Effector CD8-positive, alpha-beta T cell (primary cell): ENCODE measurements around the gene ELMOD3.
"Not testable (repeated sequence)": the region's sequence is repeated elsewhere in the genome, so short reads cannot be mapped to it uniquely, and the experiment has no call there.

Experiments used
- DNase-seq: peaks from one replicate; lab custom pipeline; 2025; lab: John Stamatoyannopoulos, UW

The ELMOD3 gene

DNA sequence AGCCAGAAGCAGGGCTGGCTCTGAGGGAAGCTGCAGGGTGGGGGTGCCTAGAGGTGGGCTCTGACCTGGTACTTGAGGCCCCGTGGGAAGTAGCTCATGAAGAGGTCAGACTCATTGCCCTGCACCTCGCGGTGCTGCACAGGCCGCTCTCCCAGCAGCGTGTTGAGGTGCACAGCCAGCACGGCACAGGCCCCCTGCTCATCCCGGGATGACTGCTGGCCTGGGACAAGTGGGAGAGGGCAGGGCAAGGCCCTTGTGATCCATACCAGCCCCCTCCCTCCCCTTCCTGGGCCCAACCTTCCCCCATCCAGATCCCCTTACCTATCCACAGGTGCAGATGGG, 46.9 kb downstream of the ELMOD3 start:
- DNase-seq, result no peak

DNA sequence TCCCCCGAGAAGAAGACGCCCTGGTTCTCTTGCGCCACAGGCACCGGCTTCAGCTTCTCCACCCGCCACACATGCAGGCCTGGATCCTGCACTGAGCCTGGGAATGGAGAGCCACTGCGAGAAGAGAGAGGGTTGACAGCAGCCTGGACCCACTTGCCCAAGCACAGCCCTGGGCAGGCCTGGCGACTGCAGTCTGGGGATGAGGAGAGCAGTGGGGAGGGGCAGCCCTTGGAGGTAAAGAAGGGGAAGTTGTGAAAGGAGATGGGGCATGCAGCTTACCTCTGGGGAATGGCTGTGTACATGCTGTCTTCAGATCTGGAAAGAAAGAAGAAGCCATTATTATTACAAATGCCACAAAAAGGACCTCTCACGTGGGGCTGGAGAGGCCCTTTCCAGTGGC, 47.3 kb downstream of the ELMOD3 start:
- no peak for DNase-seq

DNA sequence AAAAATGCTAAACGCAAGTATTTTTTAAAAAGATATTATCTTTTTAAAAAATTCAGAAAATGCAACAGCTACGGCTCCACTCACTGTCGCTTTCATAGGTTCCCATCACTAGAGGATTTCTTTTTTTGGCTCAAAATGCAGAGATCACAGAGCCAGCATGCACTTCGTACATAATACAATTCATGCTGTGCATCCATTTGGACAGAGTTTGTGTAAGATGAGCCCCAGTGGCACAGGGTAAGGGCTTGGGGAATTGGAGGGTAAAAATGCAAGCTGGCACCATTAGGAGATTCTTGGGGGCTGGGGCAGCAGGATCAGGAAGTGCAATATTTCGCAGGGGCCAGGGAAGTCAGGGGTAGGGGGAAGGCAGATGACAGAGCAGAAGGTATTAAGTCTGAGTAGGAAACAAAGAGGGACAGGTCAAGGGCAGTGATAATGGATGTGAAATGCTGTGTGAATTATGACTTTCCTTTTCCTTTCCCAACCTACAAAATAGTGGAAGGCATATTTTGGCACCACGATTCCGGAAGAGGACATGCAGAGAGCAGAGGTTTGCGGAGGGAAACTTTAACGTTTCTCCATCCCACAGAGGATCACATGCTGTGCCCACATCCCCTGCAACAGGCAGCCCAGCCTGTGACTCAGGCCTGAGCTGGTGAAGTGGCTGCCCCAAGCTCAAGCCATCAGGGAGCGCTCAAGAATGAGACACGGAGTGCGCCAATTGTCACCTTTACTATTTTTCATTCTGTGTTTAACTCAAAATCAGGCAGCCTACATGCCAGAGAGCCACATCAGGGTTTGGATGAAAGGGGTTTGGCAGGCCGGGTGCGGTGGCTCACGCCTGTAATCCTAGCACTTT, 50.9 kb downstream of the ELMOD3 start:
- peak; percentile 4 for DNase-seq

DNA sequence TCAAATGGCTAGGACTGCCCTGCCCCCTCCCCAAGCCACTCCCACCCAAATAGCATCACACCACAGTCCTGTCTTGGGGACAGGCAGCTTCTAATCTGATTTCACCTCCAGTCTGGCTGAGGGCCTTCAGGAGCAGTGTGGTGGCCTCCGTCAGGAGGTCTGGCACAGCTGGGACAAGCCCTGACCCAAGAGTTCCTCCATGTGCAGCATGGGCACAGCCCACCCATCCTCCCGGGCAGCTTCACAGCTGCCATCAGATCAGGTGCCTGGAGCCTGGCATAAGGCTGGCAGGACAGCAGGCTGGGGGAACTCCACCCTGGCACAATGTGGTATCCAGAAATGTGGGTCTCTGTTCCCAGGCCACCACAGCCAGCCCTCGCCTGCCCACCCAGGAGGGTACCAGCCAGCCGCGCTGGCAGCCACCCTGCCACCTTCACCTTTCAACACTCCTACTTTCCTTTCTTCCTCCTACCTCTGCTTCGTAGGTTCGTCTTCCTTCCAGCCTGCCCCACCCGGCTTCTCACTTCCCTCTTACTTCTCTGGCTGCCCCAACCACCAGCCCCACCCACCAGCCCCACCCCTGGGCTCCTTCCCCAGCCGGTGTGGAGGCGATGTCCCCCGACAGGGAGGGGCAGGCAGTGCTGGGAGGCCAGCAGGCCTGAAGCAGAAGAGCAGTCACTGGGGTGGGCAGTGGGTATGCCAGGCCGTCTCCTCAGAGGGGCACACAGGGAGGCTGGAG, 55.4 kb downstream of the ELMOD3 start, which contains the start of gene CAPG:
TSS of gene CAPG (minus strand) at position 522 of the 739 bp plus-strand sequence. CDS start 8,221 bp downstream, outside the sequence.
- DNase-seq, result peak; percentile 13

DNA sequence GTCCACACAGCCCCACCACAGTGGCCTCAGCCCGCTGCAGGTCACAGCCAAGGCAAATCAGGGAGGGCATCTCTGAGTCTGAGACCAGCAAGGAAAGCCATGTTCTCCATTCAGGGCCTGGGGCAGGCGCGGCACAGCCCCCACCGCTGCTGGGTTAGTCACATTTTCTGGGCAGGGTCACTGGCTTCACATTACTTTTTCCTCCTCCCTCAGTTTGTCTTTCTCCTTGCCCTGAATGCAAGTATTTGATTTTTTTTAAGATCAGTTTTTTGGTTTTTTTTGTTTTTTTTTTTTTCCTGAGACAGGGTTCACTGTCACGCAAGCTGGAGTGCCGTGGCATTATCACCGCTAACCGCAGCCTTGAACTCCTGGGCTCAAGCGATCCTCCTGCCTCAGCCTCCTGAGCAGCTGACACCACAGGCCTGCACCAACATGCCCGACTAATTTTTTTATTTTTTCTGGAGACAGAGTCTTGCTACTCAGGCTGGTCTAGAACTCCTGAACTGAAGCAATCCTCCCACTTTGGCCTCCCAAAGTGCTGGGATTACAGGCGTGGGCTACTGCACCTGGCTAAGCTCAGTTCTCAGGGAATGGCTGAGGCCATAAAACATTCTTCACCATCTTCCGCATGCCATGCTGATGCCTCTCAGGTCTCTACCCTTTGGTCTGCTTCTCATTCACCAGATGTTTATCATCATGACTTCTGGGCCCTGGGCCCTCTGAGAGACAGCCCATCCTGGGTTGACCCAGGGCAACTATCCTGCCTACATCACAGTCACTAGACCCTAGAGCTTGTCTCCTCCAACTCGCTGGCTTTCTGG, 56.2 kb downstream of the ELMOD3 start:
- no peak for DNase-seq

DNA sequence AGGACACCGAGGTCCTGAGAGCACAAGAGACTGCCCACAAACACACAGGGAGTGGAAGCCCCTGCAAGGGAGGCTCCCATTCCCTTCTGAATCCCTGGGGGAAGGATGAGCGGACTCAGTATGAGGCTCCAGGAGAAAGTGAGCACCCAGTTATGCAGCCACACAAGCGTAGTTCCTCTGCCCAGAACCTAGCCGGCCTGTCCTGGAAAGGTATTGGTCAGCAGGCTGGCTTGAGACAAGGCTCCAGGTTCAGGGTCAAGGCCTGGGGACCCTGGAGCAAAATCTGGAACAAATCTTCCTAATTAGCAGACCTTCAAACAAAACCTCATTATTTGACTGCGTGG, 56.8 kb downstream of the ELMOD3 start:
- DNase-seq, result no peak

DNA sequence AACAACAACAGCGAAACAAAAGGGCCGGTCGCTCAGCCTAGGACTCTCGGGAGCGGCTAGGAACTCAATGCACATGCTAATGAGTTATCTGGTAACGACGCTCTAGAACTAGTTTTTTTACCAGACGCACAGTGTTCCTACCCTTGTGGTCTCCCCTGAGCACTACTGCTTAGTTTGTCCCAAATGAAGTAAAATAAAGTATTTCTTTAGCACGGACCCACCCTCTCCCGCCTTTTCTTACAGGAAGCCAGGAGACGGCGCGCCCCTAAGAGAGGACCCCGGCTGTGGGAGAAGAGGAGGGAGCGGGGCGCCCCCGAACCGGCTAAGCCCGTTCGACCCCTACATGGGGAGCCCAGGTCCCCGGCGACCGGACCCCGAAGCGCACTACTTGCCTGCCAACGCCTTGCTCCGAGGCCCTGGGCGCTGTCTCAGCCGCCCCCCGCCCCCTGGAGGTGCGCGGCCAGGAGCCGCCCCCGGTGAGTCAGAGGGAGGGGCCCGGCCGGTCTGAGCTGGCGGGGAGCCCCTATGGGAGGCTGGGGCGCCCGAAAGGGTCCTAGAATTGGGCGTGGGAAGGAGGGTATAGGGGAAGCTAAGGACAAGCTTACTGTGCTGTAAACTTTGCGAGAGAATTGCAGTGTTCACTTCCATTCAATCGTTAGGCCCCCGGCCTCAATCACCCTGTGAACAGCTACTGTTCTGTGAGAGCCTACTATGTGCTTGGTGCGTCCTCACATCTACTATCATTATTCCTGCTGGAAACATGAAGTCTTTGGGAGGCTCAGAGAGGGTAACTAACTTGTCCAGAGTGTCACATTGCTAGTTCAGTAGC, 59.2 kb downstream of the ELMOD3 start:
- peak; percentile 41 for DNase-seq

DNA sequence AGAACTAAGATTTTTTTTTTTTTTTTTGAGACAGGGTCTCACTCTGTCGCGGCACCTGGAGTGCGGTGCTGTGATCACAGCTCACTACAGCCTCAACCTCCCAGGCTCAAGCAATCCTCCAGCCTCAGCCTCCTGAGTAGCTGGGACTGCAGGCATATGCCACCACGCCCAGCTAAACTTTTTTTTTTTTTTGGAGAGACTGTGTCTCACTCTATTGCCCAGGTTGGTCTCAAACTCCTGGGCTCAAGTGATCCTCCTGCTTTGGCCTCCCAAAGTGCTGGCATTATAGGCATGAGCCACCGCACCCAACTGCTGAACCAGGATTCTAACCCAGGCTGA, 59.8 kb downstream of the ELMOD3 start:
- DNase-seq, result not testable (repeated sequence)

DNA sequence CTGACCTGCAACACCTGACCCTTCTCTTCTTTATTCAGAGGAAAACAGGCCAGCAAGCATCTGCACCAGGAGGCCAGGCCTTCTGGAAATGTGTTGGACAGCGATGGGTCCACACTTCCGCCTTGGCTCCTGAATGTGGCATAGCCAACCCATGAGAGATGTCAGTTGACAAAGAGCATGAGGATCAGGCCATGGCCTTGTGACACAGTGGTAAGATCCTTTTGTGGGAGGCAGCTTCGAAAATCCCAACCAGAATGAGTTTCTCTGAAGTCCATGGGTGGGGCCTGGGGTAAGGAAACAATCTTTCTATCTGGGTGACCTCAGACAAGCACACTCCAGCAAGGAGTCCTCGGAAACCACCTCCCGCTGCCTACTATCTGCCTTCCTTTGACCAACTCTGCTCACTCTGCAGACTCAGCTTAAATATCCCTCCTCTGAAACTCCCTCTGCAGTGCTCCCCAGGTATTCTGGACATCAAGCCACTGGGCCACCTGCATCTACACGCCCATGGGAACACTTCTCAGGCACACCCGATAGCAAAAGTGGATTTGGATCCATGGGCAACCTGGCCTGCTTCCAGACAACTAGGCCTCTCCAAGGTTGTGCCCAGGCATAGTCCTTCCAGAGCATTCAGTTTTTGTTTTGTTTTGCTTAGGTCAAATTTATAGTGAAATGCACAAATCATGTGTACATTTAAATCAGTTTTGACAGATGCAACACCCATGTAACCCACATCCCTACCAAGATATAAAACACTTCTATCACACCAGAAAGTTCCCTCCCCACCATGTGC, 60.4 kb downstream of the ELMOD3 start:
- no peak for DNase-seq

DNA sequence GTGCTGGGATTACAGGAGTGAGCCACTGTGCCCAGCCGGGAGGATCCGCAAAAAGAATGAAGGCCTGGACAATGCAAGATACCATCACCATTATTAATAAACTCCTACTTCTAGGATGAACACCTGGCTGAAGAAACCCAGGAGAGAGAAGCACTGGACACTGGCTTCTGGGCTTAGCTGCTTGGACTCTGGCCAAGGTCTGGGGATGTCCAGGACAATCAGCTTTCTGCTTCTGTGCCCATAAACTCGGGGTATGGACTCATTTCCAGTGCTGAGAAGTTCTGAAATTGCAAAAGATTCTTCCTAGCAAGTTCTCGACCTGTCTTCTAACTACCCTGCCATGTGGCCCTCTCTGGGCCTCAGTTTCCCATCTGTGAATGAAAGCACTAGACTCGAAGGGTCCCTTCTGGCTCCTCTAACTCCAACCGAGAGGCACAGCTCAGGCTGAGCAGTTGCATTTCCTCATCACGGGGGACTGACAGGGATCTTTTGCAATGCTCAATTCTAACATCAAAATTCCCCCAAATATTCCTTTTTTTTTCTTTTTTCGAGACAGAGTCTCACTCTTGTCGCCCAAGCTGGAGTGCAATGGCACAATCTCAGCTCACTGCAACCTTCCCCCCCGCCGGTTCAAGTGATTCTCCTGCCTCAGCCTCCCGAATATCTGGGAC, 61.5 kb downstream of the ELMOD3 start:
- no peak for DNase-seq

DNA sequence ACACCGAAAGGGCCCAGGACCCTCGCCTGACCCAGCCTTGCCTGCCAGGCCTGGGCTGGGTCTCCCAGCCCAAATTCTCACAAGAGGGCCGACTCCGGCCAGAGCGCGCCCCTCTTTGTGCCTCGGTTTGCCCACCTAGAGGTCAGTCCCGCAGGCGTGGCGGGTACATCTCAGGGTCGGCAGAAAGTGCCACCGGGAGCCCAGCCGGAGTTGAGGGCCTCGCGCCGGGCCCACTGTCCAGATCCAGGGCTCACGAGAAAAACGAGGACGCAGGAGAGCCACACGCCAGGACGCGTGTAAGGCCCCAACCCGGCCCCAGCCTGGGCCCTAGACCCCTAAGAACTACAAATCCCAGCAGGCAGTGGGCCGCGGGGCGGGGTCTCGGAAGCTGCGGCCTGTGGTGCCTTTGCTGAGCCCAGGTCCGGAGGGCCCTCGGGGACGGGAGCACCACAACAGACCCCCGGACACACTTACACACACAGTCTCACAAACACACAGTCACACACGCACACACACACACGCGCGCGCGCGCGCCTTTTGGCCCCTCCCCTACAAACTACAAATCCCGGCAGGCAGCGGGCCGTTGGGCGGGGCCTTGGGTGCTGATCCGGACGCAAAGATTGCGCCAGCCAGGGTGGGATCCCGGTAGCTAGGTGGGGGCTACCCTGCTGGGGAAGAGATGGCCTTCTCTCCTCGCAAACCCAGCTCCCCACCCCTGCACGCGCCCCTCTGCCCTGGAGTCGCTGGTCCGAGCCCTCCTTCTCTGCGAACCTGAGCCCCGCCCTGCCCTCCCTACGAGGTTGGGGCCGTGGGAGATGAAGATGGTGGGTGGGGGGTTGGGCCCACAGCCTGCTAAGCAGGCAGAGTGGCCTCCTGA, 63.8 kb downstream of the ELMOD3 start, which contains the start of gene SH2D6:
TSS of gene SH2D6 (plus strand) at position 583 of the 877 bp plus-strand sequence. CDS start 10,752 bp downstream, outside the sequence.
- peak; percentile 79 for DNase-seq

DNA sequence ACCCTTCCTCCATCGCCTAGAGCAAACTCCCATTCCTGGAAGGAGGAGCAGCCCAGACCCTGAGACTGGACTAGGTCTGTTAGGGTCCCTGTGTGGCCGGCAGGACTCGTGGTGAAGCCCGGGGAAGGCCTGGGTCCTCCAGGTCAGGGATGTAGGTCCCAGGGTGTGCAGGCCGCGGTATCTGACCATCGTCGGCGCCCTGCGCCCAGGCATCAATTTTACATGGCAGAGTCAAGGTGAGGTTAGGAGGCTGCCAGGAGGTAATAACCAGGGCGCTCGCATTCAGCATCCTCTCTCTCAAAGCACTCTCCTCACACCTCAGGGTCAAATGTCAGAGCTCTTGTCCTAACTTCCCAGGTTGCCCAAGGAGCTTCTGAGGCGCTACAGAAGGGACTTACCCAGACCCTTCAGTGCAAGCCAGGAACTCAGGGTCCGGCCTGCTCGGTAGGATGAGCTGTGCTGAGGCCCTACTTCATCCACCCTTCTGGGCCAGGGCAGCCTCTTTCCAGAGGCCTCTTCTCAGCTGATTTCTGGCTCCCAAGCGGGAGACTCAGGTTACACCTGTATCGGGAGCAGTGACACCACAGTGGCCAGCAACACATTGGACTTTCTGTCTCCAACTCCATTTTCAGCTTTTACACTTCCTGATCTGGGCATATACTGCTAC, 64.6 kb downstream of the ELMOD3 start:
- DNase-seq, result no peak

DNA sequence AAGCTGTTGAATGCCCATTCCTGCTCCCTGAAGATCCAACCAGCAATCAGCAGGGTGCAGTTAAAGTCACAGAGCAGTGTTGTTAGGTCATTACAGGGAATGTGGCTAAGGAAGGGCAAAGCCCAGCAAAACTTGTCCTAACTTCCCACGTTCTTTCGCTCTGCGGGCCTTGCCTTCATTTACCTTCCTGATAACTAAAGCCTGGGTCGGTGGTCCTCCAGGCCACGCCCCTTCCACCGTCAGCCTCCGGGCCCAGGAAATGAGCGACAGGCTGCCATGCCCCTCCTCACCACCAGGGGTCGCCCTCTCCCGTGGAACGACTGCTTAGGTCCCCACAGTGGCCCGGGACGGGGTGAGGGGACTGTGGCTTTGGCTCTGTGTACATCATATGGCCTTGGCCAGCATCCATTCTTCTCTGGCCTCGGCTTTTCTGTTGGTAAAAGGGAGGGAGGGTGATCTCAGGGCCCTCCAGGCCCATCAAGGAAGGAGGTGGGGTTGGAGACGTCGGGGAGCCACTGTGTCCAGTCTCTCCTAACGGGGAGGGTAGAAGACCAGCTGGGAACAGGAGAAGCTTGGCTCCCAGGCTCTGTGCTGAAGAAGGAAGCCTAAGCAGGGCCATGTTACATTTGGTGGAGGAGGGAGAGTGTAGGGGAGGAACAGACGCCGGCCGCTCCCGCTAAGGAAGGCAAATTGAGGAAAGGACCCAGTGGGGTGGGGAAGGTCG, 66.1 kb downstream of the ELMOD3 start:
- DNase-seq, result peak; percentile 89

DNA sequence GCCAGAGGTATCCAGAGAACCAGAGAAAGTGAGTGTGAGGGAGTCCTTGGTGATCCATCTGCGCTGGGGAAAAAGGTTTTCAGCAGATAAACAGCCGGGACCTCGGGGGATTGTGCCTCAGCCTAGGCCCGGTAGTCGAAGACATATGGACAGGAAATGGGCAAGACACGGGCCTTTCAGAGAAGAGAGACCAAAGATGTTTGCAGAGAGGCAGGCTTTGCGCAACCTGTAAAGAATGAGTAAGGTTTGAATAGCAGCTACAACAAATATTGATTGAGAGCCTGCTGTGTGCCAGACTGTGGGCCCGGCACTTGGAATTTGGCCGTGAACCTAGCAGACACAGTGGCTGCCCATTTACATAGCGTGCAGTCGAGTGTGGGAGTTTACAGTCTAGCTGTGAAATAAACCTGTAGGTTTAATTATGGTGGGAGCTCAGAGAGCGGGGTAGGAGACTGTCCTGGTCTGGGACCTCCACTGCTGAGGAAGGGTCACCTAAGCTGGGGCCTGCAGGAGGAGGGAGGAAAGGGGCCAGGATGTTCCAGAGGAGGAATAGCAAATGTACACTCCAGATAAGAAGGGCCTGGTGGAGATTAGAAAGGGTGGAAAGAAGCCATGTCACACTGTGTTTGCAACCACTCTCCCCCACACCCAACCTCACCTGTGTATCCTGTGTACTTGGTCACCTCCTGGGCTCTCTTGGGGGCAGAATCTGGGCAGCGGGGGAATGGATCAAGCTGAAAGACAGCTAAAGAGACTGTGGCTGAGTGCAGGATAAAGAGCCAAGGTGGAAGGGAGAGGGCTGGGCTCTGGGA, 66.9 kb downstream of the ELMOD3 start:
- DNase-seq, result no peak

DNA sequence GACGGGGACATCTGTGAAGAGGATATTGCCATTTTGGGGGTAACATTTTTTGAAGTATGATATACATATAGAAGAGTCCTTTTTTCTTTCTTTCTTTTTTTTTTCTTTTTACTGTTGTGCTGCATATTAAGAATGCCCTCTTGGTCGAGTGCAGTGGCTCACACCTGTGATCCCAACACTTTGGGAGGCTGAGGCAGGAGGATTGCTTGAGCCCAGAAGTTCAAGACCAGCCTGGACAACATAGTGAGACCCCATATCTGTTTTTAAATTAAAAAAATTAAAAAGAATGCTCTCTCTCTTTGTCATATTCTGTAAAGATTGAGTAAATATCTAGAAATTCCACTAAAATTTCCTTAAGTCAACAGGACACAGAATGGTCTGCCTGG, 67.5 kb downstream of the ELMOD3 start:
- DNase-seq, result no peak

DNA sequence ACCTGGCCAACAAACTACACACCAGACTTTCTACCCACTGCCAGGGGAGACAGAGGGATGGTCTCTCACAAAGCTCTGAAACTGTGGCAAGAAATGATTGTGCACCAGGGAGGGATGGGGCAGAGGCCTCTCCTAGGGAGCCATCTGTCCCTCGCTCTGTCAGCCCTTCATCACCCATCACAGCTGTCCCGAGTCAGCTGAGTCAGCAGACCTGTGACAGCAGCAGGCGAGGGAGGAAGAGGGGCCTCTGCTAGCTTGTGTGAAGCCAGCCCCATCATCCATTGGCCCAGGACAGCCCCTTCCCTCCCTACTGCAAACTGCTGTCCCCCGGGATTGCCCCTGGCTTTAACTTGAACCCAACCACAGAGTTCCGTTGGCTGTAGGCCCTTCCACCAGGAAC, 69.0 kb downstream of the ELMOD3 start:
- no peak for DNase-seq

DNA sequence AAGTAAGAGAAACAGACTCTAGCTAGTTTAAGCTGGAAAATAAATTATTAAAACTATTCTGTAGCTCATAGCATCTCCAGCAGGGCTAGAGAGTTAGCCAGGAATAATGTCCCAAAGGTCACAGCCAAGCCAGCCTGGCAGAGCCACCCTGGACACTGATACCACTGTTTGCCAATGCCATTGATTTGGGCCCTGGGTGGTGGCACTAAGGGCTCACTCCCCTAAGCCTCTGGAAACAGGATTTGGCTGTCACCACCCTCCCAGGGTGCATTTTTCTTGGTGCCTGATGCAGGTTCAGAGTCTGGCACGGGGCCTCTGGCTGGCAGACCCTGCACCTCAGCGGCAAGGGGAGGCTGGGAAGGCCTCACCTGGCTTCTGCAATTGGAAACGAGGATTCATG, 71.0 kb downstream of the ELMOD3 start:
- DNase-seq, result no peak
